KBM-7 (cell line): ENCODE results near the gene KRT79.

Experiments used
- DNase-seq: peaks from one replicate; pipeline ENCODE4 v3.0.0-alpha.2; 2015
- in situ Hi-C: fragments of 300-500 bp; cut with MboI; formaldehyde crosslinking; loops from 2 replicates; pipeline ENCODE4 v1.14.3; 2020; ENCODE audit warnings: low sequenced_read_pairs, low pct_unique_long_range_greater_than_20kb, mixed read lengths

Gene KRT79

DNA sequence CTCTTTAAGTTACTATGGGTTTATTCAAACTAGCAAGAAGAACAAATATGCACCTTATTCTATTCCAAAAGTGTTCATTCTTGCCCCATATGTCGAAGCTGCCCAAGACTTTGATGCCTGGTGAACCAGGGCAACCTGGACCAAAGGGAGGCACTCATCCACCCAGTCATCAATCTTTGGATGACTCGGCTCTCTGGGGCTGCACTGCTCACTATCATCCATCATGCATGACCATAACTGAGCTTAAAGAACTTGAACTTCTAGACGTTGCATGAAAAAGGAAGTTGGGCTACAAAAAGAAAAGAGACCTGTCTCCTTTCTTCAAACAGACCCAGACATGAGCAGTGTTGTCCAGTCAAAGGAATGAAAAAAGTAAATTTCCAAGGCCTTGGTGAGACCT, 21.4 kb downstream of the KRT79 start:
- no peak for DNase-seq
- in situ Hi-C loops, result no loop called here

- no peak for DNase-seq
- in situ Hi-C loops, result no loop called here
Observed at GRCh38 chr12:52812073-52812400, 22.1 kb downstream of the KRT79 start.

- DNase-seq, result no peak
- in situ Hi-C loops, result no loop called here
Observed at GRCh38 chr12:52811191-52812072, 22.7 kb downstream of the KRT79 start.

GRCh38 chr12:52810554-52810953, 23.6 kb downstream of the KRT79 start:
- no peak for DNase-seq
- in situ Hi-C loops, result no loop called here

GRCh38 chr12:52809166-52809565, 24.9 kb downstream of the KRT79 start:
- in situ Hi-C loops, result no loop called here
- DNase-seq, result no peak

DNA sequence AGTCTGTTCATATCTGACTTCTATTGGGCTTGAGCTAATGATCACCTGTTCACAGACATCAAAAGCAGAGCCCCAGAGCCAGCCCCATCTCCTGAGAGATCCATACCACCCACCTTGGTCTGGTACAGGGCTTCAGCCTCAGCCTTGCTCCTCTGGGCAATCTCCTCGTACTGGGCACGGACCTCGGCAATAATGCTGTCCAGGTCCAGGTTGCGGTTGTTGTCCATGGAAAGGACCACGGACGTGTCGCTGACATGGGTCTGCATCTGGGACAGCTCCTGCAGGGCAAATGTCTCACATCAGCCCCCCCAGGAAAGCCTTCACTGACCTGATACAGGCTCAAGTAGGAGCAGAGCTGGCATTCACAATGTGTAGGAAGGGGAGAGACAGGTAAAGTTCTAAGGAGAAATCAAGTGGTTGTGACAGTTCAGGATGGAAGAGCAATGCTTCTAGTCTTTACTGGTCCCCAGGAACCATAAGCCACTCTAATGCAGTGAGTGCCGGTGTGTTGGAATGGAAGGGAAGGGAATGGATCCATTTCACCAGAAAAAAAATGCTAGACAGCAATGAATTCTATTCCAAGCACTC, 25.4 kb downstream of the KRT79 start:
- in situ Hi-C loops, result no loop called here

DNA sequence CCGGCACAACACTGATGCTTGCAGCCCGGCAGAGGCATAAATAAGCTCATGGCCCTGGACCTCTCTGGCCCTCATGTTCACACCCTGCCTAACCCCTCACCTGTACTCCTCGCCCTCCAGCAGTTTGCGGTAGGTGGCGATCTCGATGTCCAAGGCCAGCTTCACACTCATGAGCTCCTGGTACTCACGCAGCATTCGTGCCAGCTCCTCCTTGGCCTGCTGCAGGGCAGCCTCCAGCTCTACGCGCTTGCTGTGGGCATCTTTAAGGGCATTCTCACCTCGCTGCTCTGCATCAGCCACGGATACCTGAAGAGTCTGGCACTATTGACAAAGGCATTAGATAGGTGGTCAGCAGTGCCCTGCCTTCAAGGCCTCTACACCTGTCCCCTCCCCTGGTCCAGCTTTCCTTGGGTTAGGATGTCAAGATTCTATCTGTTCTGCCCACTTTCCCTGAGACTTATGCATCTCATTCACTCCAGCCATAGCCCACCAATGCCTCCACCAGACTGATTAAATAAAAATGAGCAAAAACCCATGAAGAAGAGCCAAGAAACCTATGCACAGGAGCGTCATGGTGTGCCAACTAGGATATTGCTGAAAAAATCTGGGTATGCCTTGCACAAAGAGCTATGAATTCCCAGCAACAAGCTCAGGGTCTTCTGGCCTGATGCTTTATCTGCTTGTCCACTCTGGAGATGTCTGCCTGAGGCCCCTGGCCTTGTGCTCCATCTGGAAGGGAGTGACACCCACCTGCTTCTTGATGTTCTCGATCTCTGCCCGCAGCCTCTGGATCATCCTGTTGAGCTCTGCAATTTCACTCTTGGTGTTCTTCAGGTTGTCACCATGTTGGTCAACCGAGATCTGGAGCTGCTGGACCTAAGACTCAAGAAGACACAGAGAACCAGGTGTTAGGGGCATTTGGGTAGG, 26.3 kb downstream of the KRT79 start:
- in situ Hi-C loops, result no loop called here
- DNase-seq, result no peak

More for the DNA sequence above, 25.4 kb downstream of the KRT79 start:
- DNase-seq, result no peak

GRCh38 chr12:52806821-52807543, 27.1 kb downstream of the KRT79 start:
- in situ Hi-C loops, result no loop called here
- no peak for DNase-seq

GRCh38 chr12:52806169-52806811, 27.8 kb downstream of the KRT79 start:
- in situ Hi-C loops, result no loop called here
- DNase-seq, result no peak

DNA sequence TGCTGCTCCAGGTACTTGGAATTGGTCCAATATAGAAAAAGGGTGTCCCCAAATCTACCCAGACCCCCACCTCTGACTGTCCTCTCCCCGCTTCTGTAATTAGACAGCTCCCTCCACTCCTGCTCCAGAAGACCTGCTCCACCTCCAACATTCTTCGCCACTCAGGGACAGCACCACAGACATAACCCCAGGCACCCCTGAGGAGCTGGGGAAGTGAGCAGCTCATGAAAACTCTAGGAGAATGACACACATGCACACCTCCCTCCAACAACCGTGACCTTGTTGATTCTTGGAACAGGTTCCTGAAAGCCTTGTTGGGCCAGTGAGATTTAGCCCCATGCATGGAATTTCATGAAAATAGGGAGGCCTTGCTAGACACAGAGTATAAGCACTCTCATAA, 28.4 kb downstream of the KRT79 start:
- in situ Hi-C loops, result no loop called here
- DNase-seq, result no peak

- in situ Hi-C loops, result no loop called here
- DNase-seq, result peak; percentile 12
Observed at GRCh38 chr12:52805000-52805399, 29.1 kb downstream of the KRT79 start.

- DNase-seq, result no peak
Observed at GRCh38 chr12:52802442-52802841, 31.7 kb downstream of the KRT79 start.

DNA sequence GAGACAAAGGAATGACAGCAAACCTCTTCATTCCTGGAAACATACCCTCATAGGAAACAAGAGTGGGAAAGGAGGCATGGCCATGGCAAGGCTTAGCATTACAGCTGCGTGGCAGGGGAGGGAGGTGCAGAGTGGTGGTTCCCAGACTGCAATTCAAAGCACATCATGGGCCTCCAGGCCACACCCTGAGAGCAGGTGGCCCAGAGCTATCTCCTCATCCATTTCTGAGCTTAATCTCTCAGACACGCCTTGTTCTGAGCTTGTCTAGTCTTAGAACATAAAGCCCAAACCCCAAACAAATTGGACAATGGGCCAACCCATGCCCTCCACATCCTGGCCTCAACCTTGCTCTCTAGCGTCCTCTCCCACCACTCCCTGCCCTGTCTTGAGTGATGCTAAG, 32.3 kb downstream of the KRT79 start:
- DNase-seq, result no peak
- in situ Hi-C loops, result no loop called here

More at GRCh38 chr12:52802442-52802841, 31.7 kb downstream of the KRT79 start:
- in situ Hi-C loops, result no loop called here

GRCh38 chr12:52800259-52800917, 33.7 kb downstream of the KRT79 start:
- no peak for DNase-seq
- in situ Hi-C loops, result no loop called here

- in situ Hi-C loops, result no loop called here
- DNase-seq, result no peak
Observed at GRCh38 chr12:52799505-52800211, 34.5 kb downstream of the KRT79 start.

- no peak for DNase-seq
- in situ Hi-C loops, result no loop called here
Observed at GRCh38 chr12:52798671-52799504, 35.2 kb downstream of the KRT79 start.
